Neuronal stem cell (in vitro differentiated cells): ENCODE data around the gene MAD1L1.
A peak's percentile ranks its signal among the peaks of the same experiment; 100 is the strongest.

ENCODE experiments used
- DNase-seq: peaks from one replicate; pipeline ENCODE4 v3.0.0-alpha.2; 2013; ENCODE audit warnings: low spot score
- H2AFZ ChIP-seq: one replicate; pipeline ENCODE4 v1.6.1; 2013; ENCODE audit warnings: mild to moderate bottlenecking, low read length, inconsistent platforms
- H2AK5ac ChIP-seq: 2 replicates; pipeline ENCODE4 v1.6.1; 2013; ENCODE audit warnings: low read depth, mild to moderate bottlenecking, inconsistent platforms, low read length, moderate library complexity, mixed read lengths
- H2BK120ac ChIP-seq: 2 replicates; pipeline ENCODE4 v1.6.1; 2013; ENCODE audit warnings: low read depth, mild to moderate bottlenecking, inconsistent platforms, low read length, moderate library complexity, mixed read lengths
- H2BK12ac ChIP-seq: one replicate; pipeline ENCODE4 v1.6.1; 2013; ENCODE audit warnings: low read length, inconsistent platforms
- H2BK15ac ChIP-seq: 2 replicates; pipeline ENCODE4 v1.6.1; 2013; ENCODE audit warnings: mild to moderate bottlenecking, low read length, inconsistent platforms, mixed read lengths
- H2BK5ac ChIP-seq: one replicate; pipeline ENCODE4 v1.6.1; 2013; ENCODE audit warnings: inconsistent platforms, mild to moderate bottlenecking, low read length, moderate library complexity
- H3K14ac ChIP-seq: one replicate; pipeline ENCODE4 v1.6.1; 2013; ENCODE audit warnings: low read length, inconsistent platforms
- H3K18ac ChIP-seq: 2 replicates; pipeline ENCODE4 v1.6.1; 2013; ENCODE audit warnings: low read length, inconsistent platforms
- H3K23ac ChIP-seq: 2 replicates; pipeline ENCODE4 v1.6.1; 2013; ENCODE audit warnings: low read depth, mild to moderate bottlenecking, mixed read lengths, low read length, inconsistent platforms; ENCODE audit not compliant: poor library complexity
- H3K27ac ChIP-seq: replicated peaks from 3 replicates; pipeline ENCODE4 v1.5.1; 2013; ENCODE audit warnings: low read length, inconsistent platforms
- H3K27me3 ChIP-seq, 3 experiments: 2 replicates each; pipeline ENCODE4 v1.6.1; 2013; ENCODE audit warnings: low read length in 3 of 3, mild to moderate bottlenecking in 2 of 3, inconsistent platforms in 1 of 3, low read depth in 1 of 3, mixed read lengths in 1 of 3, moderate library complexity in 1 of 3; ENCODE audit not compliant: control insufficient read depth in 3 of 3, insufficient read depth in 3 of 3
- H3K36me3 ChIP-seq, 2 donors: replicated peaks in 1 of 2; 2 replicates each; pipeline ENCODE4 v1.6.1; 2013; ENCODE audit warnings: low read length in 2 of 2; ENCODE audit not compliant: control insufficient read depth in 2 of 2, insufficient read depth in 2 of 2
- H3K4ac ChIP-seq: 2 replicates; pipeline ENCODE4 v1.6.1; 2013; ENCODE audit warnings: inconsistent platforms, mild to moderate bottlenecking, low read length, moderate library complexity
- H3K4me1 ChIP-seq, 2 donors: 1 replicate in 1 of 2; 2 replicates in 1 of 2; pipeline ENCODE4 v1.6.1; 2013; ENCODE audit warnings: low read length in 2 of 2, low read depth in 1 of 2; ENCODE audit not compliant: control insufficient read depth in 2 of 2, insufficient read depth in 1 of 2
- H3K4me2 ChIP-seq: one replicate; pipeline ENCODE4 v1.6.1; 2013; ENCODE audit warnings: mild to moderate bottlenecking, low read length, inconsistent platforms; ENCODE audit not compliant: insufficient read depth, poor library complexity, severe bottlenecking
- H3K4me3 ChIP-seq, 2 donors: 2 replicates each; pipeline ENCODE4 v1.5.1; 2013; ENCODE audit warnings: low read length in 2 of 2, mild to moderate bottlenecking in 2 of 2, inconsistent platforms in 1 of 2, moderate library complexity in 1 of 2
- H3K79me1 ChIP-seq: one replicate; pipeline ENCODE4 v1.6.1; 2013; ENCODE audit warnings: low read depth, mild to moderate bottlenecking, inconsistent platforms, low read length, moderate library complexity
- H3K9ac ChIP-seq: one replicate; pipeline ENCODE4 v1.6.1; 2013; ENCODE audit warnings: mild to moderate bottlenecking, low read depth, low read length, inconsistent platforms; ENCODE audit not compliant: poor library complexity
- H3K9me3 ChIP-seq, 2 donors: replicated peaks in 1 of 2; 2 replicates each; pipeline versions ENCODE3 to v1.6.1; 2013; ENCODE audit warnings: low read length in 2 of 2, mild to moderate bottlenecking in 2 of 2, inconsistent platforms in 1 of 2, low read depth in 1 of 2, mixed read lengths in 1 of 2, moderate library complexity in 1 of 2; ENCODE audit not compliant: control insufficient read depth in 2 of 2, insufficient read depth in 1 of 2
- H4K8ac ChIP-seq: one replicate; pipeline ENCODE4 v1.6.1; 2013; ENCODE audit warnings: low read depth, mild to moderate bottlenecking, inconsistent platforms, low read length, moderate library complexity
- H4K91ac ChIP-seq: one replicate; pipeline ENCODE4 v1.6.1; 2013; ENCODE audit warnings: low read length, low read depth, mild to moderate bottlenecking, inconsistent platforms; ENCODE audit not compliant: poor library complexity
- WGBS, 2 donors: extraction: QIAGEN DNeasy Blood & Tissue Kit; methylation state at CpG; one replicate each; pipeline ENCODE4 v1.1.7; 2013; ENCODE audit warnings: missing lambda C conversion rate in 2 of 2, mixed read lengths in 1 of 2; ENCODE audit not compliant: insufficient read length in 2 of 2, insufficient replicate concordance in 1 of 2; ENCODE audit errors: extremely low coverage in 2 of 2; 5-methylcytosine and 5-hydroxymethylcytosine counted together

The MAD1L1 gene

DNA sequence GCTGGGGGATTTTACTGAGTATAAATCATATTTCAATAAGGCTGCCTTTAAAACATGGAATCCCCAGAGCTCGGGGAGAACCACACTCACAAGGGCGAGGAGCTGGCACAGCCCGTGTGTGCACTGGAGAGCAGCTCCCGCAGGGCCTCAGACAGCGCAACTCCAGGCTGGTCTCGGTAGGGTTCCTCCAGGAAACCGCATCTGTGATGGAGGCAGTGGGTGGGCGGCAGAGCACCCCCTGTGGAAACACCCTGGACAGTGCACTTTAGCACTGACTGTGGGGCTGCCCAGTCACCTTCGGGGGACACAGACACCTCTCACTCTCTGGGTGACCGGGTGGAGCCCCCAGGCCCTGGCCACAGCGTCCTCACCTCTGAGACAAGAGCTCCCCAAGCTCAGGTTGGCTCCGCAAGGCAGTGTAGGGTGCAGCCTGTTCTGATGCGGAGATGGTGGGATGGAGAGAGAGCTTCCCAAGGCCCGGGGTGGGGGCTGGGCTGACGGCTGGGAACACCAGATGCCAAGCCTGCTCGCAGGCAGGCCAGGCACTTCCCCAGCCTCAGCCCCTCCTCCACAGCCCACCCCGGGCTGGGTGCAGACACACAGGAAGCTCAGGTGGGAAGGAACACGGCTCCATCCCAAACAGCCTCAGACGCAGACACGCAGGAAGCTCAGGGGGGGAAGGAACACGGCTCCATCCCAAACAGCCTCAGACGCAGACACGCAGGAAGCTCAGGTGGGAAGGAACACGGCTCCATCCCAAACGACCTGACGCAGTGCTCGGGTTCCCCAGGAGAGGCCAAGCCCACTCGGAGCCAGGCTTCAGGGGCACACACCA lies 224.4 kb downstream of the MAD1L1 start:
- H2AFZ ChIP-seq = no peak overlapping the region
- no peak for DNase-seq
- H4K91ac ChIP-seq = no peak overlapping the region
- no peak overlapping the region for H3K4me2 ChIP-seq
- no peaks in the 10 kb centered on the region for H3K27me3 ChIP-seq
- no peak overlapping the region for H2BK15ac ChIP-seq
- peak overlapping the region; percentile 12 for H3K23ac ChIP-seq
- H3K27ac ChIP-seq = no peak overlapping the region
- H2BK5ac ChIP-seq = peak overlapping the region; percentile 53
- H3K14ac ChIP-seq = no peak overlapping the region
- no peak overlapping the region for H2AK5ac ChIP-seq
- no peak overlapping the region for H2BK120ac ChIP-seq
- H3K9me3 ChIP-seq = no peaks in the 10 kb centered on the region
- H3K4me1 ChIP-seq = peaks cover 0 to 13% of the 10 kb centered on the region in 2 donors
- H3K36me3 ChIP-seq = peaks cover 2 to 9% of the 10 kb centered on the region in 2 donors
- H3K9ac ChIP-seq = peak overlapping the region; percentile 44
- no peak overlapping the region for H2BK12ac ChIP-seq
- H3K4ac ChIP-seq = no peak overlapping the region
- H3K4me3 ChIP-seq = no peak overlapping the region
- H4K8ac ChIP-seq = peak overlapping the region; percentile 43
- no CpG with 5 or more reads among the region's 28 CpGs for WGBS, 2 donors
- peaks cover 16% of the 10 kb centered on the region for H3K79me1 ChIP-seq
- peak overlapping the region; percentile 17 for H3K18ac ChIP-seq

- Histone ChIP-seq H2BK120ac (no peak overlapping the region), H3K27ac (no peak overlapping the region), H3K18ac (no peak overlapping the region), H3K9me3 (no peaks in the 10 kb centered on the region), H4K91ac (no peak overlapping the region), H4K8ac (no peak overlapping the region), H3K79me1 (peaks cover 16% of the 10 kb centered on the region), H2AK5ac (no peak overlapping the region), H3K27me3 (no peaks in the 10 kb centered on the region), H3K36me3 (peaks cover 0 to 5% of the 10 kb centered on the region in 2 donors), H3K4ac (no peak overlapping the region), H2BK15ac (no peak overlapping the region), H2BK5ac (no peak overlapping the region), H3K9ac (no peak overlapping the region), H3K4me3 (no peak overlapping the region), H2AFZ (no peak overlapping the region), H3K14ac (no peak overlapping the region), H2BK12ac (no peak overlapping the region), H3K4me2 (no peak overlapping the region), H3K4me1 (peaks cover 7 to 19% of the 10 kb centered on the region in 2 donors), H3K23ac (no peak overlapping the region)
- no CpG with 5 or more reads among the region's 10 CpGs for WGBS, 2 donors
- no peak for DNase-seq
Observed at GRCh38 chr7:2007551-2007950, 225.2 kb downstream of the MAD1L1 start.

DNA sequence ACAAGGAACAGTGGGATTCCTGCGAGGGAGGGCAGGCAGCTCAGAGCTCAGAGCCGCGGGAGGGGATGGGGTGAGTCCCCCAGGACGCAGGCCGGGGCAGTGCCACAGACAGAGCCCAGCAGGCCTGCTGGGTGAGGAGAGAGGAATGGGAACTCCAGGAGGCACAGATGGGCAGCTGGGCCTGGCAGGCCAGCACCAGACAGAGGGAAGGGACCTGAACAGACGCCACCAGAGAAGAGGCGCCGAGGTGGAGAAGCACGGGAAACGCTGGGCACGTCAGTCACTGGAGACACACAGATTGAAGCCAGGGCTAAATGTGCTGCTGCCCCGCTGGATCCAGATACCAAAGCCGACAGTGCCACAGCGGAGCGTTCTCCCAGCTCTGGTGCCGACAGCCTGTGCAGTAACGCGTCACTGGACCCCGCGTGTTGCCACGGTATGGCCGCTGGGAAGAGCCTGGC lies 225.8 kb downstream of the MAD1L1 start:
- Histone ChIP-seq H2AK5ac (no peak overlapping the region), H2AFZ (no peak overlapping the region), H3K14ac (peak overlapping the region; percentile 21), H3K4me3 (no peak overlapping the region), H3K4ac (no peak overlapping the region), H2BK12ac (peak overlapping the region; percentile 22), H2BK5ac (no peak overlapping the region), H3K23ac (no peak overlapping the region), H3K36me3 (peaks cover 0 to 4% of the 10 kb centered on the region in 2 donors), H3K4me1 (peaks cover 13 to 25% of the 10 kb centered on the region in 2 donors), H3K79me1 (peaks cover 17% of the 10 kb centered on the region), H3K18ac (peak overlapping the region; percentile 94), H2BK15ac (no peak overlapping the region), H3K27me3 (no peaks in the 10 kb centered on the region), H4K91ac (no peak overlapping the region), H3K9ac (peak overlapping the region; percentile 24), H3K4me2 (no peak overlapping the region), H3K9me3 (no peaks in the 10 kb centered on the region), H4K8ac (no peak overlapping the region), H3K27ac (no peak overlapping the region), H2BK120ac (no peak overlapping the region)
- WGBS, 2 donors = no CpG with 5 or more reads among the region's 22 CpGs
- no peak for DNase-seq

DNA sequence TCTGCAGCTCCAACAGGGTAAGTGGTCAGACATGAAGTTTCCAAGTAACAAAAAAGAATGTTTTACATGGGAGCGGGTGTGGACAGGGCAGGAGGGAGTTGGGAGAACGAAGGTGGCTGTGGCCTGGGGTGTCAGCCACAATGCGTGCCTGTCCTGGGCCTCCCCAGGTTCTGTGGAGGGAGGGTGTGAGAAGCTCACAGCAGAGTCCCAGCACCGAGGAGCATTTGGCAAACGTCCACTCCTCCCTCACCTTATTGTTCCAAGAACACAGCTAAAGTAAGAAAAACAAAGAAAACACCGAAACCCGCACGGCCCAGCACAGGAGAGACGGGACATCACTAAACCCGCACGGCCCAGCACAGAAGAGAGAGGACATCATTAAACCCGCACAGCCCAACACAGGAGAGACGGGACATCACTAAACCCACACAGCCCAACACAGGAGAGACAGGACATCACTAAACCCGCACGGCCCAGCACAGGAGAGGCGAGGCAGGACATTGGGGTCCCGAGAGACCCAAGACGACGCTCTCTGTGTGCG lies 226.4 kb downstream of the MAD1L1 start:
- DNase-seq = no peak
- no peak overlapping the region for H3K14ac ChIP-seq
- no peak overlapping the region for H2AFZ ChIP-seq
- H2BK5ac ChIP-seq = no peak overlapping the region
- no peak overlapping the region for H3K23ac ChIP-seq
- no peaks in the 10 kb centered on the region for H3K27me3 ChIP-seq
- H4K8ac ChIP-seq = no peak overlapping the region
- H2AK5ac ChIP-seq = no peak overlapping the region
- H3K4me2 ChIP-seq = no peak overlapping the region
- no peak overlapping the region for H2BK12ac ChIP-seq
- peaks cover 14% of the 10 kb centered on the region for H3K79me1 ChIP-seq
- H3K18ac ChIP-seq = peak overlapping the region; percentile 44
- WGBS, 2 donors = no CpG with 5 or more reads among the region's 20 CpGs
- no peak overlapping the region for H3K4ac ChIP-seq
- H2BK15ac ChIP-seq = no peak overlapping the region
- H3K4me3 ChIP-seq = no peak overlapping the region
- H3K9me3 ChIP-seq = no peaks in the 10 kb centered on the region
- H3K9ac ChIP-seq = peak overlapping the region; percentile 24
- no peak overlapping the region for H2BK120ac ChIP-seq
- H3K27ac ChIP-seq = no peak overlapping the region
- peaks cover 0 to 3% of the 10 kb centered on the region in 2 donors for H3K36me3 ChIP-seq
- no peak overlapping the region for H4K91ac ChIP-seq
- peaks cover 16 to 26% of the 10 kb centered on the region in 2 donors for H3K4me1 ChIP-seq
